A673 (cell line): ENCODE measurements around the gene ANO3. TPM values are rescaled to one million over a fixed set of nuclear protein-coding genes. Genes with fewer than 3 reads are reported as not detected.

Source experiments
- BruUV-seq: library from RNA; stranded (reverse); fragments of 400-500 nt; replicated peaks from 2 replicates; lab custom pipeline; 2021; lab: Mats Ljungman, UMichigan
- CTCF ChIA-PET: fragments of 300-600 bp; sonication (Branson Sonifier 250); formaldehyde crosslinking; loops from one replicate; lab custom pipeline; 2022; ENCODE audit warnings: antibody characterized with exemption; lab: Charles Lee
- POLR2A ChIA-PET: fragments of 300-600 bp; sonication (Branson Sonifier 250); formaldehyde crosslinking; loops from one replicate; lab custom pipeline; 2022; ENCODE audit warnings: antibody characterized with exemption; ENCODE audit not compliant: low non-redundant PET; lab: Charles Lee
- DNase-seq: peaks from one replicate; pipeline ENCODE4 v3.0.0-alpha.2; 2015; ENCODE audit warnings: low spot score
- H3K27ac ChIP-seq: fragments of 200-600 bp; sonication (generic); 2 replicates; pipeline ENCODE4 v1.5.1; 2016; ENCODE audit warnings: mixed run types, low read depth, mild to moderate bottlenecking, mixed read lengths, antibody characterized with exemption, low read length; ENCODE audit not compliant: poor library complexity, severe bottlenecking
- H3K27me3 ChIP-seq: fragments of 200-600 bp; sonication (generic); replicated peaks from 2 replicates; pipeline ENCODE4 v1.6.1; 2017; ENCODE audit warnings: mixed run types, low read depth, mild to moderate bottlenecking, mixed read lengths, antibody characterized with exemption, low read length; ENCODE audit not compliant: insufficient read depth, poor library complexity
- H3K36me3 ChIP-seq: fragments of 200-600 bp; sonication (generic); 2 replicates; pipeline ENCODE4 v1.6.1; 2016; ENCODE audit warnings: mixed run types, mild to moderate bottlenecking, mixed read lengths, antibody characterized with exemption, low read length; ENCODE audit not compliant: insufficient read depth, poor library complexity, severe bottlenecking
- H3K4me1 ChIP-seq: fragments of 200-600 bp; sonication (generic); 2 replicates; pipeline ENCODE4 v1.6.1; 2017; ENCODE audit warnings: mixed run types, mild to moderate bottlenecking, mixed read lengths, antibody characterized with exemption, low read length; ENCODE audit not compliant: insufficient read depth, poor library complexity, severe bottlenecking
- H3K4me3 ChIP-seq: fragments of 200-600 bp; sonication (generic); 2 replicates; pipeline ENCODE4 v1.5.1; 2016; ENCODE audit warnings: low read depth, mixed run types, mild to moderate bottlenecking, mixed read lengths, low read length; ENCODE audit not compliant: poor library complexity, severe bottlenecking
- H3K9me3 ChIP-seq: fragments of 200-600 bp; sonication (generic); 2 replicates; pipeline ENCODE4 v1.6.1; 2016; ENCODE audit warnings: mixed run types, low read depth, mild to moderate bottlenecking, mixed read lengths, antibody characterized with exemption, low read length; ENCODE audit not compliant: poor library complexity, severe bottlenecking
- EZH2 ChIP-seq: fragments of 200-600 bp; sonication (generic); IDR thresholded peaks from 2 replicates; pipeline ENCODE4 v1.6.1; 2017; ENCODE audit warnings: borderline replicate concordance, low read depth, mild to moderate bottlenecking, mixed read lengths, antibody characterized with exemption, low read length; ENCODE audit not compliant: poor library complexity, severe bottlenecking
- intact Hi-C: fragments of 100-400 bp; cut with micrococcal nuclease; formaldehyde crosslinking; loops from one replicate; pipeline ENCODE4 v1.10.0; 2022; ENCODE audit not compliant: unreplicated experiment
- total RNA-seq: library from RNA; stranded (reverse); gene quantifications from 2 replicates; pipeline ENCODE4 v1.2.3, GENCODE V29; 2021
- TF ChIP-seq, protein P1 (sequence below): fragments of 300-800, 200-600 bp; sonication (generic); conservative IDR thresholded peaks from 2 replicates; pipeline ENCODE4 v1.5.1; 2017; ENCODE audit warnings: low read depth, mild to moderate bottlenecking, antibody characterized with exemption, low read length, moderate library complexity, mixed read lengths

The ANO3 gene
- total RNA-seq, 1 experiment from 2014 or later = not detected

DNA sequence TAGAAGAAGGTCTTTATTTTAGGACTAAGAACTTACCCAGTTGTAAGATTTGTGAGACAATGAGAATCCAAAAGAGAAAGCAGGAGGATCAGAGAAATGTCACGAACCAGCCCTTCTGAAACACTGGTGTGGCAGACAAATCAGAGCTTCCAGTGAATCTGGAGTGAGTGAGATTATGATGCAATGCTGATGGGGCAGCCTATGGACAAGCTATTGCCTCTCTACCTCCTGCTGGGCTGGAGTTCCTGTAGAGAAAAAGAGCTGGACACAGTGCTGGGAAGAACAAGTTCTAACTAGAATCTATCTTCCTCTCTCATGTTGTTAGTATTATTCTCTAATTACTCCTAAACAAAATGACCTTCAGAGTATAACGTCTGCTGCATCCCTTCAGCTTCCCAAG is 12.0 kb upstream of the ANO3 start:
- BruUV-seq = no TSS peak
- Histone ChIP-seq H3K27me3 (peaks cover 3% of the 10 kb centered on the region), H3K9me3 (no peaks in the 10 kb centered on the region), H3K4me3 (no peak overlapping the region), H3K4me1 (no peaks in the 10 kb centered on the region), H3K36me3 (no peaks in the 10 kb centered on the region), H3K27ac (no peak overlapping the region)
- ChIA-PET CTCF (no interaction called here), POLR2A (no interaction called here)
- intact Hi-C loops = no loop called here
- DNase-seq = peak; percentile 4
- TF ChIP-seq EZH2 = no peak
- TF ChIP-seq, protein P1, sequence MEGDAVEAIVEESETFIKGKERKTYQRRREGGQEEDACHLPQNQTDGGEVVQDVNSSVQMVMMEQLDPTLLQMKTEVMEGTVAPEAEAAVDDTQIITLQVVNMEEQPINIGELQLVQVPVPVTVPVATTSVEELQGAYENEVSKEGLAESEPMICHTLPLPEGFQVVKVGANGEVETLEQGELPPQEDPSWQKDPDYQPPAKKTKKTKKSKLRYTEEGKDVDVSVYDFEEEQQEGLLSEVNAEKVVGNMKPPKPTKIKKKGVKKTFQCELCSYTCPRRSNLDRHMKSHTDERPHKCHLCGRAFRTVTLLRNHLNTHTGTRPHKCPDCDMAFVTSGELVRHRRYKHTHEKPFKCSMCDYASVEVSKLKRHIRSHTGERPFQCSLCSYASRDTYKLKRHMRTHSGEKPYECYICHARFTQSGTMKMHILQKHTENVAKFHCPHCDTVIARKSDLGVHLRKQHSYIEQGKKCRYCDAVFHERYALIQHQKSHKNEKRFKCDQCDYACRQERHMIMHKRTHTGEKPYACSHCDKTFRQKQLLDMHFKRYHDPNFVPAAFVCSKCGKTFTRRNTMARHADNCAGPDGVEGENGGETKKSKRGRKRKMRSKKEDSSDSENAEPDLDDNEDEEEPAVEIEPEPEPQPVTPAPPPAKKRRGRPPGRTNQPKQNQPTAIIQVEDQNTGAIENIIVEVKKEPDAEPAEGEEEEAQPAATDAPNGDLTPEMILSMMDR = no peak

DNA sequence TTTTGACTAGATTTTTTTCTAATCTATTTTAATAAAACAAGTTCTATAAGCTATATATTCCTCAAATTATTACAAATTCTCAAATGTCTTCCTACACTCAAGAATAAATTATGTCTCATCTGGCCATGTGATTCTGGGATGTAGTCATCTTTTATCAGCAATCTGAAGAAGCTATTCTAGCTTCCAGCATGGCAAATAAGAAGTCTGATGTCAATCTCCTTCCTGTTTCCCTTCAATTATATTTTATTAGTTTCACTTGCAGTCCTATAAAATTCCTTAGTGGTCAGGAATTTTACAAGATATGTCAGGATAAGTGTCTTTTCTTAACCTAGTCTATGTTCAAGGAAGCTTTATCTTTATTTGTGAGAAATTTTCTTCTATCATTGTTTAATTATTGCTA is 10.4 kb upstream of the ANO3 start:
- ChIA-PET CTCF (no interaction called here), POLR2A (no interaction called here)
- intact Hi-C loops = no loop called here
- no peak for DNase-seq
- Histone ChIP-seq H3K27me3 (no peaks in the 10 kb centered on the region), H3K4me1 (no peaks in the 10 kb centered on the region), H3K4me3 (no peak overlapping the region), H3K36me3 (no peaks in the 10 kb centered on the region), H3K27ac (no peak overlapping the region), H3K9me3 (no peaks in the 10 kb centered on the region)
- TF ChIP-seq, protein P1 = no peak
- no peak for TF ChIP-seq EZH2
- BruUV-seq = no TSS peak

DNA sequence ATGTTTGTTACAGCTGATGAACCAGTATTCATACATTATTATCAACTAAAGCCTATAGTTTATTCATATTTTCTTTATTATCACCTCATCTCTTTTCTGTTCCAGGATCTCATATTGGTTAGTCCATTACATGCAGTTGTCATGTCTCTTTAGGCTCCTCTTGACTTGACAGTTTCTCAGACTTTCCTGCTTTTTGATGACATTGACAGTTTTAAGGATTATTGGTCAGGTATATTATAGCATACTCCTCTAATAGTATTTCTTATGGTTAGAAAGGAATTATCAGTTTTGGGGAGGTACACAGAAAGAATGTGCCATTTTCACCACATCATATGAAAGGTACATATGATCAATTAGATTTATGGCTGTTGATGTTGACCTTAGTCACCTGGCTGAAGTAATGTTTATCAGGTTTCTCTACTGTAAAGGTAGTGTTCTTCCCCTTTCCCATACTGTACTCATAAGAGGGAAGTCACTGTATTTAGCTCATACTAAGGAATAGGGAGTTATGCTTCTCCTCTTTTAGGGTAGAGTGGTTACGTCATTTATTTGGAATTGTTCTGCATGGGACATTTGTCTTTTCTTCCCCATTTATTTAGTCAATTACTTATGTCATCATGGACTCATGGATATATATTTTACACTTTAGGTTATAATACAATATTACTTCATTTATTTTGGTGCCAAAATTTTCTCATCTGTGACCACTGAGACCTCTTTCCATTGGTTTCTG is 9.4 kb upstream of the ANO3 start:
- Histone ChIP-seq H3K4me3 (no peak overlapping the region), H3K9me3 (no peaks in the 10 kb centered on the region), H3K27me3 (no peaks in the 10 kb centered on the region), H3K36me3 (no peaks in the 10 kb centered on the region), H3K27ac (no peak overlapping the region), H3K4me1 (no peaks in the 10 kb centered on the region)
- intact Hi-C loops = no loop called here
- no peak for DNase-seq
- BruUV-seq = no TSS peak
- TF ChIP-seq, protein P1 = no peak
- no peak for TF ChIP-seq EZH2
- CTCF ChIA-PET = no interaction called here
- POLR2A ChIA-PET = no interaction called here
